ENCODE measurements around the gene CTDSP1. TPM values are rescaled to one million over a fixed set of nuclear protein-coding genes. Genes with fewer than 3 reads are reported as not detected.

Gene CTDSP1
- total and polyA plus RNA-seq, 11 donors, result 67.4 to 121 (median 93.8) TPM

DNA sequence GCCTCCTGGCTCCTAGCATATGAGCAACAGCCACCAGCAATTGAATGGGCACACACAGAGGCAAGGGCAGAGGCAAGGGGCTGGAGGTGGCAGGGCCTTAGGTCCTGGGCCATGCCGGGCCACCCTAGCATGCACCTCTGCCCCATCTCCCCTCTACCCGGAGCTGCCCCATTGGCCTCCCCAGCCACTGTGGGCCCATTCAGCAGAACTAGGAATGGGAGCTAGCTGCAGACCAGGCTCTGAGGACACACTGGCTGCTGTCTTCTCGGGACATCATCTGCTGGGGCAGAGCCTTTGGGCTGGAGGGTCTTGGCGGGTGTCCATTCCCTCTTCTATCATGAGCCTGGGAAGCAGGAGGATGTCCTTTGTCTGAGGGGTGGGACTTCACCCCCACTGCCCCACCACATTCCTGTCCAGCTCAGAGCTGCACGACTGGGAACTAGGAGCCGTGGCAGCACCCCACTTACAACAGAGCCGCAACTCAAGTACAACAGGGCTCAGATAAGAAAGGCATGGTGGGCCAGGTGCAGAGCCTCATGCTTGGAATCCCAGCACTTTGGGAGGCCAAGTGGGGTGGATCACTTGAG lies 20.1 kb downstream of the CTDSP1 start:
- 58 to 79% (median 74%) methylated on average over 4 to 7 of the region's 7 CpGs for WGBS, 4 donors
- no peaks in the 10 kb centered on the region for H3K27me3 ChIP-seq
- no peaks in the 10 kb centered on the region for H3K9me3 ChIP-seq
- H3K4me3 ChIP-seq, result no peak overlapping the region
- intact Hi-C loops (cut with DNase I), result loop anchor here in 2 of 10 donors (5.0 kb wide), 2 partner anchors 38 to 43 kb away; no protein-coding TSS in a partner anchor
- TF ChIP-seq, protein P1, sequence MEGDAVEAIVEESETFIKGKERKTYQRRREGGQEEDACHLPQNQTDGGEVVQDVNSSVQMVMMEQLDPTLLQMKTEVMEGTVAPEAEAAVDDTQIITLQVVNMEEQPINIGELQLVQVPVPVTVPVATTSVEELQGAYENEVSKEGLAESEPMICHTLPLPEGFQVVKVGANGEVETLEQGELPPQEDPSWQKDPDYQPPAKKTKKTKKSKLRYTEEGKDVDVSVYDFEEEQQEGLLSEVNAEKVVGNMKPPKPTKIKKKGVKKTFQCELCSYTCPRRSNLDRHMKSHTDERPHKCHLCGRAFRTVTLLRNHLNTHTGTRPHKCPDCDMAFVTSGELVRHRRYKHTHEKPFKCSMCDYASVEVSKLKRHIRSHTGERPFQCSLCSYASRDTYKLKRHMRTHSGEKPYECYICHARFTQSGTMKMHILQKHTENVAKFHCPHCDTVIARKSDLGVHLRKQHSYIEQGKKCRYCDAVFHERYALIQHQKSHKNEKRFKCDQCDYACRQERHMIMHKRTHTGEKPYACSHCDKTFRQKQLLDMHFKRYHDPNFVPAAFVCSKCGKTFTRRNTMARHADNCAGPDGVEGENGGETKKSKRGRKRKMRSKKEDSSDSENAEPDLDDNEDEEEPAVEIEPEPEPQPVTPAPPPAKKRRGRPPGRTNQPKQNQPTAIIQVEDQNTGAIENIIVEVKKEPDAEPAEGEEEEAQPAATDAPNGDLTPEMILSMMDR (IDR thresholded peaks at IDR 0.05), result no peak
- no peak for TF ChIP-seq POLR2A (IDR thresholded peaks at IDR 0.05)
- H3K4me1 ChIP-seq, result no peaks in the 10 kb centered on the region
- H3K36me3 ChIP-seq, result no peaks in the 10 kb centered on the region
- ATAC-seq, result peak in 1 of 4 donors; percentile 36
- no peak overlapping the region for H3K27ac ChIP-seq
- no peak for DNase-seq

DNA sequence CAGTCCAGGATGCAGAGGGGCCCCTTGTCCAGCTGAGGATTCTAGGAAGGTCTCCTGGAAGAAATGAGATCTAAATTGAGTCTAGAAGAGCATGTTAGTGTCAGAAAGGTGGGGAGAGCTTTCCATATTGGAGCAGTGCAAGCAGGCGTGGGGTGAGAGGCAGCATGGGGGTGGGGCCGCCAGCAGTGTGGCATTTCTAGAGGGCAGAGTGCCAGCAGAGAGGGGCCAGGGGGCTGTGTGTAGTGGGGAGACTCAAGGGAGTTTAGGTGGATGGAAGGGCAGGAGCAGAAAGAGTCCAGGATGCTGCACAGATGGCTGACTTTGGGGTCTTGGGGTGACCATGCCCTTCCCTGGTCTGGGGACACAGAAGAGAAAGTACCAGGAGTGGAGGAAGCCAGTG lies 21.4 kb downstream of the CTDSP1 start:
- Histone ChIP-seq H3K4me3 (no peak overlapping the region), H3K4me1 (no peaks in the 10 kb centered on the region), H3K27ac (no peak overlapping the region), H3K36me3 (no peaks in the 10 kb centered on the region), H3K9me3 (no peaks in the 10 kb centered on the region), H3K27me3 (no peaks in the 10 kb centered on the region)
- 84 to 87% (median 86%) methylated on average over 2 of the region's 2 CpGs for WGBS, 4 donors
- intact Hi-C loops (cut with DNase I), result no loop called here
- DNase-seq, result no peak
- ATAC-seq, result no peak
- TF ChIP-seq, protein P1 (IDR thresholded peaks at IDR 0.05), result no peak
- no peak for TF ChIP-seq POLR2A (IDR thresholded peaks at IDR 0.05)

DNA sequence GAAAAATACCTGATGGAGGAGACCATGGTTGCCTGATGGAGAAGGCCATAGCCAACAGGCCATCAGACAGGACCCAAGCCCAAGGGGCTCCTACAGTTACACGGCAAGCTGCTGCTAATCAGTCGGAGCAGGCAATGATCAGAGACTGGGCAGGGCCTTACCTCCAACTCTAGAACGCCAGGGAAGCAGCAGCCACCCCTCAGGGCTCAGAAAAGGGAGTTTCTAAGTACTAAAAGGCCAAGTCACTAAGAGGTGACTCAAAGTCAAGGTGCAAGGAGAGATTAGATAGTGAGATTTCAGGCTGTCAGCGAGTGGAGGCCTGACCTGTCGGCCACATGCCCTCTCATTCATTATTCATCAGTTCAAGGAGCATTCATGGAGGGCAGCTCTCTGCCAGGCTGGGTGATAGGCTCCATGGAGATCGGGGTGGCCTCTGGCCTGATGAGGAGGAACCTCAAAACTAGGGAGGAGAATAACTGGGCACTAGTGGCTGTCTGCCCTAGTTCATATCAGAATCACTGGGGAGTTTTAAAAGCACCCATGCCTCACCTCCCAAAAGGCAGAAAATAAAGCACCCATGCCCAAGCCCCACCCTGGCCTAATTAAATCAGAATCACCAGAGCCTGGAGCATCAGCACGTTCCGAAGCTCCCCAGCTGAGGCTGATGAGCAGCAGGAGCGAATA lies 22.9 kb downstream of the CTDSP1 start:
- DNase-seq (no peak), ATAC-seq (no peak)
- no peaks in the 10 kb centered on the region for H3K27me3 ChIP-seq
- H3K36me3 ChIP-seq, result no peaks in the 10 kb centered on the region
- H3K4me1 ChIP-seq, result no peaks in the 10 kb centered on the region
- H3K4me3 ChIP-seq, result no peak overlapping the region
- WGBS, 4 donors, result 83 to 87% (median 85%) methylated on average over 7 to 9 of the region's 9 CpGs
- TF ChIP-seq, protein P1 (IDR thresholded peaks at IDR 0.05), result no peak
- no peak for TF ChIP-seq POLR2A (IDR thresholded peaks at IDR 0.05)
- no peak overlapping the region for H3K27ac ChIP-seq
- no peaks in the 10 kb centered on the region for H3K9me3 ChIP-seq
- intact Hi-C loops (cut with DNase I), result no loop called here

DNA sequence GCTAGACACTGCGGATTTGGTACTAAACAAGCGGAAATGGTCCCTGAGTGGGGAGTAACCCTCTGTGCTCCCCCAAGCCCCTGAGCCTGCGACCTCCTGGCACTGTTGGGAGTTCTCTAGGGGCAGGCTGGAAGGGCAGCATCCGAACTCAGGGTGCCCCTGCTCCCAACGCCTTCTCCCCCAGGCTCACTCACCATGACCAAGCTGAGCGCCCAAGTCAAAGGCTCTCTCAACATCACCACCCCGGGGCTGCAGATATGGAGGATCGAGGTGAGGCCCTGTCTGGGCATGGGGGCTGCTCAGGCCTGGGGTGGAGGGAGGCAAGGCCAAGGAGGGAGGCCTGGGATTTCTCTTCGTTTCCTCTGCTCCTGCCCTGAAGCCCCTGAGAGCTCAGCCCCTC lies 23.9 kb downstream of the CTDSP1 start:
- H3K9me3 ChIP-seq, result no peaks in the 10 kb centered on the region
- ATAC-seq, result no peak

More for the DNA sequence above, 23.9 kb downstream of the CTDSP1 start:
- Histone ChIP-seq H3K4me1 (no peaks in the 10 kb centered on the region), H3K4me3 (no peak overlapping the region), H3K36me3 (no peaks in the 10 kb centered on the region), H3K27ac (no peak overlapping the region), H3K27me3 (no peaks in the 10 kb centered on the region)
- intact Hi-C loops (cut with DNase I), result no loop called here
- TF ChIP-seq, protein P1 (IDR thresholded peaks at IDR 0.05), result no peak
- no peak for TF ChIP-seq POLR2A (IDR thresholded peaks at IDR 0.05)
- no peak for DNase-seq
- WGBS, 4 donors, result 87 to 91% (median 89%) methylated on average over 9 of the region's 9 CpGs

Measured in heart left ventricle (tissue), 16 donors.